Middle frontal gyrus (tissue), 1 donor: ENCODE results near the gene MKNK2.
A peak's percentile ranks its signal among the peaks of the same experiment; 100 is the strongest.
"Not testable (repeated sequence)": the region's sequence is repeated elsewhere in the genome, so short reads cannot be mapped to it uniquely, and the experiment has no call there.

Source experiments
- DNase-seq: peaks from one replicate; pipeline ENCODE4 v3.0.0-alpha.2; 2015; ENCODE audit warnings: low spot score; ENCODE audit errors: extremely low spot score

MKNK2 gene

DNA sequence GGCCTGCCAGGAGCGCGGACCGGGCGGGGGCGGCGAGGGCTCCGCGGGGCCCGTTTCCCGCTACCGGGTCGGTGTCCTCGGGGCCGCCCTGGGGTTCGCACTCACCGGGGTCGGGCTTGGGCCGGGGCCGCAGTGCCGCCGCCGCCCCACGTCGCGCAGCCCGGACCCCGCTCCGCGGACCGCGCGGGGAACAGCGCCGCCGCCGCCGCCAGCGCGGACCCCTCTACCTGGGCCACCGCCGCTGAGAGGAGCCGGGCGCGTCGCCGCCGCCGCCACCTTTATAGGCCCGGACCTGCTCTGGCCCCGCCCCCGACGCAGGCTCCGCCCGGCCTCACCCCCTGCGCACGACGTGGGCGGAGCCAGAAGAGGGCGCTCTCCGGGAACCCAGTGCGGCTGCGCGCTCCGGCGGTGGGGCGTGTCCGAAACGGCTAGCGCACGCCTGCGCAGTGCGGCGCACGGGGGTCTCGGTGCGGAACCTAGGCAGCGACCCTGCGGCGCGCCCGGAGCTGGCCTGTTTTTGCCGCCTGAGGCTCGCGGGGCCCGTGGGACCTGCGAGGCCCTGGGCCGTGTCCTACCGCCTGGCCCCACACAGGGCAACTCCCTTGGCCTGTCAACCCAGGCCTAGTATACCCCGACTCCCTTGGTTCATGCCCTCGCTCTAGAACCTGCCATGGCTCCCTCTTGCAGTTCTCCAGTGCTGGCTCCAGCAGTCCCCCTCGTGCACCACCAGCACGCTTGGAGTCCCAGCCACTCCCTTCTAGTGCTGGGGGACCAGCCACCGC, at the start of gene MKNK2:
Gene MKNK2, minus strand, starts transcription at position 254 of the 782 bp plus-strand sequence. CDS start 393 bp downstream, outside the sequence.
- DNase-seq: peak; percentile 85

DNA sequence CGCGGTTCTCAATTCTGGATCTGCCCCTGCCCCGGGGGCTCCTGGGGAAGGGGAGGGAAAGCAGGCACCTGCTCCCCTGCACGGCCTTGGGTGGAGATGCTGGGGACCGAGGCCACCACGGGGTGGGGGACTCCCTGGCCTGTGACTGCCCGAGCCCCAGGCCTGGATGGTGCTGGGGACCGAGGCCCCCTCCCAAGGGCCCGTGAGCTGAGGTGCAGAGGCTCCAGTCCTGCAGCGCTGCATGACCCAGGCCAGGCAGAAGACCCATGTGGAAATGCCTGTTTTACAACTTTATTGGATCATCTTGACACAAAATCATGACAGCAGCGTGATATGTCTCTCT, 49.6 kb upstream of the MKNK2 start:
- DNase-seq: no peak

DNA sequence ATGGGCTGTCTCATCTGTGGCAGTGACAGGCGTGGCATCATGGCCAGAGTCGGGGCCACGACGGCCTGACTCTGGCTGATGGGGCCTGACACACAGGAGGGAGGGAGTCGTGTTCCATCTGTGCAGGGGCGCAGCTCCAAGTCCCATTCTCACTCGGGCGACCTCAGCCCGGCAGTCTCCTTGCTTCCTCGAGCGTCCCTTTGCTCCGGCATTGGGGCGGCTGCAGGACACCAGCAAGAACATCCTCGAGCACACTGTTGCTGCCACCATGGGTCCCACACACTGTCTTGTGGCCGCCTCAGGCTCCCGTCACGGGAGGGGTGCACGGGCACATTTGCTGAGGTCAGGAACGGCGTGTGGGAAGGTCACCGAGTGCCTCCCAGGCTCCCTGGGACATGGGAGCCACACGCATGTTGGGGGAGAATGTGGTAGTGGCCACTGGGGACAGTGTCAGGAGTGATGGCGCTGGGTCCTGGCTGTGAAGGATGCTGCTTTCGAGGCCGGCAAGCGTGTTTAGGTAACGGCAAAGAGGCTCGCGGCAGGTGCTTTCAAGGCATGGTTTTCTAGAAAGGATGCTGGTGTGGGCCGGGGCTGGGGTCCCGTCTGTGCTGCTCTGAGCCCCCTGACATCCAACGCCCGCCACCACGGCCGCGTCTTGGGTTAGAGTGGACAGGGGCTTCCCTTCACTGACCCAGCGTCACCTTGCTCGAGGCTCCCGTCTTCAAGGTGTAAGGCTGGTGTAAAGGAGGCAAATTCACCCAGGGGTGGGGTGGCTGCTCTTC, 49.1 kb upstream of the MKNK2 start:
- DNase-seq: no peak

DNA sequence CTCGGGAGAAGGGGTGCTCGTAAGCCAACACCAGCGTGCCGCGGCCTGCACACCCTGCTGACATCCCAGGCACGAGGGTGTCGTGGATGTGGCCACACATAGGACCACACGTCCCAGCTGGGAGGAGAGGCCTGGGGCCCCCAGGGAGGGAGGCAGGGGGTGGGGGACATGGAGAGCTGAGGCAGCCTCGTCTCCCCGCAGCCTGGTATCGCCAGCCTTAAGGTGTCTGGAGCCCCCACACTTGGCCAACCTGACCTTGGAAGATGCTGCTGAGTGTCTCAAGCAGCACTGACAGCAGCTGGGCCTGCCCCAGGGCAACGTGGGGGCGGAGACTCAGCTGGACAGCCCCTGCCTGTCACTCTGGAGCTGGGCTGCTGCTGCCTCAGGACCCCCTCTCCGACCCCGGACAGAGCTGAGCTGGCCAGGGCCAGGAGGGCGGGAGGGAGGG, 48.0 kb upstream of the MKNK2 start:
- DNase-seq: no peak

DNA sequence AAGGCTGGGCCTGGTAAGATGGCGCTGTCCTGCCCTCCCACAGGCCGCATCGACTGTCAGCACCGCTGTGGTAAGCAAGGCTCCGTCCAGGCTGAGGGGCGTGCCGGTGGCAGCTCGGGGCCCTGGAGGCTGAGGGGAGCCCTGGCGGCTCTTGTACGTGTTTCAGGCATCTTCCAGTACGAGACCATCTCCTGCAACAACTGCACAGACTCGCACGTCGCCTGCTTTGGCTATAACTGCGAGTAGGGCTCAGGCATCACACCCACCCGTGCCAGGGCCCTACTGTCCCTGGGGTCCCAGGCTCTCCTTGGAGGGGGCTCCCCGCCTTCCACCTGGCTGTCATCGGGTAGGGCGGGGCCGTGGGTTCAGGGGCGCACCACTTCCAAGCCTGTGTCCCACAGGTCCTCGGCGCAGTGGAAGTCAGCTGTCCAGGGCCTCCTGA, 46.9 kb upstream of the MKNK2 start:
- DNase-seq: no peak

DNA sequence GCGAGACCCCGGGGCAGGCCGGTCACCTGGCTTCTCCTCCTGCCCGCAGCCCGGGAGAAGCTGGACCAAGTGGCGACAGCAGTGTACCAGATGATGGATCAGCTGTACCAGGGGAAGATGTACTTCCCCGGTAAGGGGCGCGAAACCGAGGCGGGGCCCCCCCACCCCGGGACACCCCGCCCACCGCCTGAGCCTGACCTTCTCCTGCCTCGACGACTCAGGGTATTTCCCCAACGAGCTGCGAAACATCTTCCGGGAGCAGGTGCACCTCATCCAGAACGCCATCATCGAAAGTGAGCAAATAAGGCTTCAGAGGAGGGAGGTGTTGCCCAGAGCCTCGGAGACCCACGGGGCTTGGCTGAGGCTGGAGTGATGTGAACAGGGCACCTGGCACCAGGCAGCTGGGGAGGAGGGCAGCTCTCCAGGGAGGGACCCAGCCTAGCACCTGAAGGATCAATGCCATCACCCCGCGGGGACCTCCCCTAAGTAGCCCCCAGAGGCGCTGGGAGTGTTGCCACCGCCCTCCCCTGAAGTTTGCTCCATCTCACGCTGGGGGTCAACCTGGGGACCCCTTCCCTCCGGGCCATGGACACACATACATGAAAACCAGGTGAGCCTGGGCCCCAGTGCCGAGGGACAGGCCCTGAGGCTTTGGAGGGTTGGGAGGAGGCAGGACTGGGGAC, 46.3 kb upstream of the MKNK2 start:
- DNase-seq: no peak

DNA sequence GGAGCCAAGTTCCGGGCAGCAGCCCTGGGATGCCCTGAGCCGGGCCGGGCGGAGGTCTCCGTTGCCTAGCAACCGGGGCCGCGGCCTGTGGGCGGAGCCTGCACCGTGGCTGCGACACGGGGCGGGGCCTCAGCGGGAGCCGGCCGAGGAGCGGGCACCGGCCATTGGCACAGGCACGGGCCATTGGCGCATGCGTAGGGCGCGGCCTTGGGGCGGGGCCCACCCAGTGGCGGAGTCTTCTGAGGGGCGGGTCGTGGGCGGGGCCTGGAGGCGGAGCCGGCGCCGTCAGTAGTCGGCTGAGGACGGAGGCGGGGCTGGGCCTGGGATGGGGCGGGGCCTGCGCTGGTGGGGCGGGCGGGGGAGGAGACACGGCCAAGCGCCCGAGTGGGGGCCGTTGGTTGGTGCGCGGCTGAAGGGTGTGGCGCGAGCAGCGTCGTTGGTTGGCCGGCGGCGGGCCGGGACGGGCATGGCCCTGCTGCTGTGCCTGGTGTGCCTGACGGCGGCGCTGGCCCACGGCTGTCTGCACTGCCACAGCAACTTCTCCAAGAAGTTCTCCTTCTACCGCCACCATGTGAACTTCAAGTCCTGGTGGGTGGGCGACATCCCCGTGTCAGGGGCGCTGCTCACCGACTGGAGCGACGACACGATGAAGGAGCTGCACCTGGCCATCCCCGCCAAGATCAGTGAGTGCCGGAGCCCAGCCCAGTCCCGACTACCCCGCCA, 45.6 kb upstream of the MKNK2 start, which contains the start of gene IZUMO4:
Gene IZUMO4, plus strand, starts transcription at position 436 of the 723 bp plus-strand sequence. Its CDS starts 31 bp downstream, at position 467.
- peak; percentile 96 for DNase-seq

DNA sequence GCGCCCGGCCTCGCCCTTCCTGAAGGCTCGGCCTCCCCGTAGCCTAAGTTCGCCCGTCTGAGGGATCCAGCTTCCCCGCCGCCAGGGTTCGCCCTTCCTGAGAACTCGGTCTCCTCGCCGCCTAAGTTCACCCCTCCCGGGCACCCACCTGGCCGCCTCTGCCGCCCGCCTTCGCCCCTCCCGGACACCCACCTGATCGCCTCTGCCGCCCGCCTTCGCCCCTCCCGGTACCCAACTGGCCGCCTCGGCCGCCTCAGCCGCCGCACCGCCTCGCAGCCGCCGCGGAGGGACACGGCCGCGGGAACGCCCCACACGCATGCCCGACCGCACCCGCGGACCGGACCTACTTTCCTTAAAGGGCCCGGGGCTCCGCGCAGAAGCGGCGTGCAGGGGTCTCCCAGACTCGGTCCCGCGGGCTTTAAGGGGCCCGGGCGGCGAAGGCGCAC, 45.0 kb upstream of the MKNK2 start, which contains the start of gene MOB3A:
Gene MOB3A, minus strand, starts transcription at position 293 of the 446 bp plus-strand sequence. CDS start 17,766 bp downstream, outside the sequence.
- peak; percentile 75 for DNase-seq

DNA sequence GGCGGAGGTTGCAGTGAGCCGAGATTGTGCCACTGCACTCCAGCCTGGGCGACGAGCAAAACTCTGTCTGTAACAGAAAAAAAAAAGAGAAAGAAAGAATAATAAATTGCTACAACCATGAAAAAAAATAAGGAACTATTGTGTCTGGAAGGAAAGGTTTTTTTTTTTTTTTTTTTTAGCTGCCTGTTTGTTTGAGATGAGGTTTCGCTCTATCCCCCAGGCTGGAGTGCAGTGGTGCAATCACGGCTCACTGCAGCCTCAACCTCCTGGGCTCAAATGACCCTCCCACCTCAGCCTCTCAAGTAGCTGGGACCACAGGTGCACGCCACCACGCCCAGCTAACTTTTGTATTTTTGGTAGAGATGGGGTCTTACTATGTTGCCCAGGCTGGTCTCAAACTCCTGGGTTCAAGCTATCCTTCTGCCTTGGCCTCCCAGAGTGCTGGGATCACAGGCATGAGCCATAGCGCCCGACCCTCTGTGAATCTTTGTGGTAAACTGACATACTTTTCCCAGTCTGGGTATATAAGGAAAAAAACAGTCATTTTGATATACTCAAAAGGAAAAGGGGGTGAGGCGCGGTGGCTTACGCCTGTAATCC, 41.0 kb upstream of the MKNK2 start:
- DNase-seq: not testable (repeated sequence)

DNA sequence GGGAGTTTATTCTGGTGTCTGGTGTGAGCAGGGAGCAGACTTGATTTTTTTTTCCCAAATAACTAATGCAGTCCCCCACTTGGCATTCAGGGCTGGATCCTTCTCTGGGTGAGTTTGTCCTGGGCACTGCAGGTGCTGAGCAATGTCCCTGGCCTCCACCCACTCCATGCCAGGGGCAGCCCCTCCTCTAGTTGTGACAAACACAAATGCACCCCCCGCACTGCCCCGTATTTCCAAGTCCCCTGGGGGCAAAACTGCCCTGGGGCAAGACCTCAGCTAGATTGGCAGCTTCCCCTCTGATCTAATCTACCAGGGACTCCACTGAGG, 38.6 kb upstream of the MKNK2 start:
- DNase-seq: no peak

DNA sequence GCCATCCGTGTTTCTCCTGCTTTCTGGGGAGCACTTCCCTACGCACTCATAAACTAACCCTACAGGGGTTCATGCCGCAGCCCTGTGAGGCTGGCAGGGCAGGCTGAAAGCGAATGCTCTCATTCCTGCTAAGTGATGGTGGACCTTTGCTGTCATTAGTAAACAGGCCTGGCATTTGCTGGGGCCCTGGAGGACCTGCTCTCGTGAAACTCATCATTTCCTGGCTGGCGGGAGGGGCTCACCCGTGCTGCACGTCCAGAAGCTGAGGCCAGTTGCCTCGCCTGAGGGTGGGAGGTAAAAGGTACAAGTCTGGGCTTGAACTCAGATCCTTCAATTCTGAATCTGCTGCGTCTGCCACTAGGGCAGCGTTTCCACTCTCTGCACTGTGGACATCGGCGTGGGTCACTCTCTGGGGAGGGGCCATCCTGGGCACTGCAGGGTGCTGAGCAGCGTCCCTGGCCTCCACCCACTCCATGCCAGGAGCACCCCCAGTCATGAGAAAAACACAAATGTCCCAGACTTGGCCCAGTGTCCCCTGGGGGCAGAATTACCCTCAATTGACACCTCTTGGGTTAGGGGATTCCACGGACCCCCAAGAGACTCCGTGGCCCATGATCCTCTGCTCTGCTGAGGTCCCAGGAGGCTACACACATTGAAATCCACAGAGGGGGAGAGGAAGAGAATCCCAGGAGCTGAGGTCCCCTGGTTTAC, 38.1 kb upstream of the MKNK2 start:
- no peak for DNase-seq

DNA sequence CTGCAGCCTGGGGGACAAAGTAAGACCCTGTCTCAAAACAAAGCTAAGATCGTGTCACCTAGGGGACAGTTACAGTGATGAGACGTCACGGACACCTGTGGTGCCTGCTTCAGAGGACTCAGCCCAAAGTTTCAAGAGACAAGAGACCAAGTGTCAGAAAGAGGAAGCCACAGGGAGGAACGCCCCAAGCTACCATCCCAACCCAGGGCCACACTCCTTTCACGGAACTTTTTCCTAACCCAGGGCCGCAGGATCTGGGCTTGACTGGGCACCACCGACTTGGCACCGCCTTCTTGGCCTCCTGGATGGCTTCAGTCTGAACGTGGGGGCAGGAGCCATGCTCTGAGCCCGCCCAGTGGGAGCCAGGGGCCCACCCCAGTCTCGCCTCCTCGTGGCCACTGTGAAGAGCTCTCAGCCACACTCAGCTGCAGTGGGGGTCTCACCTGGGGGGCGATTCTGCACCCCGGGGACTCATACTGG, 36.6 kb upstream of the MKNK2 start:
- no peak for DNase-seq

DNA sequence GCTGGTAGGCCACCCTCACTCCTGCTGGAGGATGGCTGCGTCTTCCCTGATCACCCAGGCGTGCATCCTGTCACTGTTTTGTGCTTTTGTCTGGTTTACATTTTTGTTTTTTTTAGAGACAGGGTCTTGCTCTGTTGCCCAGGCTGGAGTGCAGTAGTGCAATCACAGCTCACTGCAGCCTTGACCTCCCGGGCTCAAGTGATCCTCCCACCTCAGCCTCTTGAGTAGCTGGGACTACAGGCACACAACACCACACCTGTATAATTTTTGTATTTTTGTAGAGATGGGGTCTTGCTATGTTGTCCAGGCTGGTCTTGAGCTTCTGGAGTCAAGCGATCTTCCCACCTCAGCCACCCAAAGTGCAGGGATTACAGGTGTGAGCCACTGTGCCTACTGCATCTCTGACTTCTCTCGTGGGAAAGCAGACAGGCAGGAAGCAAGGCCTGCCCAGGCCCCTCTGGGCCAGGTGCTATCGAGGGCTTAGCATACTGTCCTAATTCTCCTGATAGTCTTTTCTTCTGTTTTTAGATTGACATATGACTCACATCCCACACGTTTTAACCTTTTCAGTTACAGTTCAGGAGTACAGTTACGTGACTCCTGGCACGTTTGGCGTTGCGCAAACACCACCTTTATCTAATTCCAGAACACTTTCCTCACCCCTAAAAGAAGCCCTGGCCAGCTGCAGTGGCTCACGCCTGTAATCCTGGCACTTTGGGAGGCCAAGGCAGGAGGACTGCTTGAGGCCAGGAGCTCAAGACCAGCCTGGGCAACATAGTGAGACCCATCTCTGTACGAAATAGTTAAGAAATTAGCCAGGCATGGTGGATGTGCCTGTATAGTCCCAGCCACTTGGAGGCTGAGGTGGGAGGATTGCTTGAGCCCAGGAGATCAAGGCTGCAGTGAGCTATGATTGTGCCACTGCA, 35.9 kb upstream of the MKNK2 start:
- DNase-seq: not testable (repeated sequence)

DNA sequence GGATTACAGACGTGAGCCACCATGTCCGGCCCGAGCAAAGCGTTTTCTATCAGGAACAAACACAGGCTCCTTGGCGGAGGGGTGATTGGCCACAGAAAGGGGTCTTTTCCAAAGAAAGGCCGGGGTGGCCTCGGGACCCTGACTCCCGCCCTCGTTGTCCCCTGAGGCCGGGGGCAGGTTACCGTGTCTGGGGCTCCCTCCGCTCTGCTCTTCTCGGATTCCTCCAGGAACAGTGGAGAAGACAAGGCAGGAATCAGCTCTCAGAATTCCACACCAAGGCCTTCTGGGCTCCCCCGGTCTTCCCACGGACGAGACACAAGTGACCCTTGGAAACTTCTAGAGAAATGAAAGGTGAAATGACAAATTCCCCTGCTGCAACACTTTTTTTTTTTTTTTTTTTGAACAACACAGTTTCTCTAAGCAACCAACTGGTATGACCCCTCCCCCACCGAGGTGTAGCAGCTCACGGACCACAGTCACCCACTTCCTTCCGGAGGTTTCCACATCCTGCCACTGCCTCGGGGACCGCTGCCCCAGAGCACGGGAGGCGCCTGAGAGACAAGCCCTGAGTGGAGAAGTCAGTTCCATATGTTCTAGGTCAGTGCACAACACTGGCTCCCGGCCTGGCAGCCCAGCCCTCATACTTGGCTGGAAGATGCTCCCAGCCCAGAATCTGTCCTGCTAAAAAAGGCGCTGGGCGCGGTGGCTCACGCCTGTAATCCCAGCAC, 34.1 kb upstream of the MKNK2 start:
- DNase-seq: no peak

DNA sequence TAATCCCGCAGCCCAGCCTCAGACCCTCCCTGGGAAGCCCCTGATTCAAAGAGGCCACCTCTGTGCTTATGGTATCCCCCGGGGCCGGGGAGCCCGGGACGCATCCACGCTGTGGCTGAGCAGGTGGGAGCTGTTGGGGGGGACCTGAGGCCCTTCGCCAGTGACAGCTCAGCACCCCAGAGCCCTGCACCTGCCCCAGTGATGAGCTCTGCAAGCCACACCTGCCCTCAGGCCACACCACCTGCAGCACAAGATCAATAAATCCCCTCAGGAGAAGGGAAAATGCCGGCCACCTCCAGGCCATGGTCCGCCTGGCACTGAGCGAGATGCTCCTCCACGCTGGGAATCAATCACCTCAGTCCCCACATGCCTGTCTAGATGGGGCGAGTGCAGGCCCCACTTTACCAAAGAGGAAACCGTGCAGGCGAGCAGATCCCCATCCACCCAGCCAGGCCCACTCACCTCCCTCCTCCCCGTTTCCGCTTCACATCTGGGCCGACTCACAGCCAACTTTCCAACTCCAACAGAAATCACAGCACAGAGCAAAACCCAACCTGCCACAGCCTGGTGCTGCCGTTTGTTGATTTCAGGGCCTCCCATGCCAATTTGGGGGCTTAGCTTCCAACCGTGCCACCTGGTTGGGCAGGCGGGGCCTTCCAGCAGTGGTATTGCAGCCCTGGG, 32.3 kb upstream of the MKNK2 start:
- no peak for DNase-seq

DNA sequence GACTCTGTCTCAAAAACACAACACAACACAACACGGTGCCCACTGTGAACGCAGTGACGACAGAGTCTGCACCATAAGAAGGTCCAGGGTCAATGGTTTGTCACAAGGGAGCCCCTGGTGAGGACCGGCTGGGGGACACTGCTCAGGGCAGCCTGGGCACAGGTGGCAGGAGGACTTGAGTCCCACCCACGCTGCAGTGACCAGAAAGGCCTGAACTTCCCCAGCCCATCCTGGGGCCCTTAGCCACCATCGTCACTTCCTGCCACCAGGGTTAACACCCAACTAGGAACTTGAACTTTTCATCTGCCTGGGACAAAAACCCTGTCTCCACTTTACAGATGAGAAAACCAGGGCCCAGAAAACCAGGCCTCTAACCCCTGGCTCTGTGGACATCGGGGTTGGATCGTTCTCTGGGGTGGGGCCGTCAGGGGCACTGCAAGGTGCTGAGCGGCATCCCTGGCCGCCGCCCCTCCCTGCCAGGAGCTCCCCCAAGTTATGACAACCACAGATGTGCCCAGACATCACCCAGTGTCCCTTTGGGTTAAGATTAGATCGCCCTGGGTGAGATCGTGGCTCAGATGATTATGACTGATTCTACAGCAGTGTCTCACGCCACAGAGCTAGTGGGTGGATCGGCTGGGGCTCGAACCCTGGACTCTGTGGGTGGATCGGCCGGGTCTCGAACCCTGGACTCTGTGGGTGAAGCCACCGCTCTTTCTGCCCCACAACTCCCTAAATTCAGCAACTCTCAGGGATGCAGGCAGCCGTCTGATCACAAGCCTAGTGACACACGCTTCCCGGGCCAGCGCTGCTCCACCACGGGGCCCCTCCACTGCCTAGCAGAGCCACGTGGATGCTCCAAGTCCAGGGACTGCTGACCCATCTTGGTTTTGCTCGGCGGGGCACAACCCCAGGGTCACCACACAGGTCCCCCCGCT, 31.1 kb upstream of the MKNK2 start:
- DNase-seq: no peak
